Uterus (tissue), 2 donors: Measurements from ENCODE around the gene OGFOD1.

Source experiments
- POLR2A ChIP-seq, 2 donors: fragments of 450-650 bp; IDR thresholded peaks; one replicate each; pipeline ENCODE4 v1.6.1; 2016; ENCODE audit warnings: antibody characterized with exemption in 2 of 2, mild to moderate bottlenecking in 1 of 2, moderate library complexity in 1 of 2
- TF ChIP-seq, protein P1 (sequence below), 4 experiments: fragments of 200-600 bp in 2 of 4; fragments of 450-650 bp in 2 of 4; sonication (generic) in 2 of 4; IDR thresholded peaks; one replicate each; pipeline ENCODE4 v1.5.1; 2016 to 2019; ENCODE audit warnings: antibody characterized with exemption in 4 of 4, mild to moderate bottlenecking in 2 of 4, moderate library complexity in 1 of 4

DNA sequence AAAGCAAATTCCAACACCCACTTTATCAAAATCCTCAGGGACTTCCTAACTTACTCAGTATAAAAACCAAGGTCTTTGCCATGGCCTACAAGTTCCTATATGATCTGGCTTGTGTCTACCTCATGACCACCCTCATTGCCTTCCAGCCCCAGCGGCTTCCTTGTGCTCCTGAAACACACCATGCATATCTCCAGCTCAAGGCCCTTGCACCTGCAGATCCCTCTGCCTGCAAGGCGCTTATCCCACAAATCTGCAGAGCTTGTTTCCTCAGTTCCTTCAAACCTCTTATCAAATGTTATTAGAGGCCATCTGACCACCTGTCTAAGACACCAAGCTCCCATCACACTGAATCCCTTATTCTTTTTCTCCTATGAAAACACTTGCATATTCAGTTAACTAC, 65.9 kb downstream of the OGFOD1 start:
- no peak for TF ChIP-seq POLR2A (IDR thresholded peaks at IDR 0.05)
- TF ChIP-seq, protein P1, sequence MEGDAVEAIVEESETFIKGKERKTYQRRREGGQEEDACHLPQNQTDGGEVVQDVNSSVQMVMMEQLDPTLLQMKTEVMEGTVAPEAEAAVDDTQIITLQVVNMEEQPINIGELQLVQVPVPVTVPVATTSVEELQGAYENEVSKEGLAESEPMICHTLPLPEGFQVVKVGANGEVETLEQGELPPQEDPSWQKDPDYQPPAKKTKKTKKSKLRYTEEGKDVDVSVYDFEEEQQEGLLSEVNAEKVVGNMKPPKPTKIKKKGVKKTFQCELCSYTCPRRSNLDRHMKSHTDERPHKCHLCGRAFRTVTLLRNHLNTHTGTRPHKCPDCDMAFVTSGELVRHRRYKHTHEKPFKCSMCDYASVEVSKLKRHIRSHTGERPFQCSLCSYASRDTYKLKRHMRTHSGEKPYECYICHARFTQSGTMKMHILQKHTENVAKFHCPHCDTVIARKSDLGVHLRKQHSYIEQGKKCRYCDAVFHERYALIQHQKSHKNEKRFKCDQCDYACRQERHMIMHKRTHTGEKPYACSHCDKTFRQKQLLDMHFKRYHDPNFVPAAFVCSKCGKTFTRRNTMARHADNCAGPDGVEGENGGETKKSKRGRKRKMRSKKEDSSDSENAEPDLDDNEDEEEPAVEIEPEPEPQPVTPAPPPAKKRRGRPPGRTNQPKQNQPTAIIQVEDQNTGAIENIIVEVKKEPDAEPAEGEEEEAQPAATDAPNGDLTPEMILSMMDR (IDR thresholded peaks at IDR 0.05), result no peak
